ENCODE results near the gene OR2D3. TPM values are rescaled to one million over a fixed set of nuclear protein-coding genes. Genes with fewer than 3 reads are reported as not detected.

The OR2D3 gene
- total and polyA plus RNA-seq, 9 of the 15 experiments (the other 6 are each of a cell fraction or from before 2014, with no cell fraction given) = 0.42 TPM; not detected in 8

DNA sequence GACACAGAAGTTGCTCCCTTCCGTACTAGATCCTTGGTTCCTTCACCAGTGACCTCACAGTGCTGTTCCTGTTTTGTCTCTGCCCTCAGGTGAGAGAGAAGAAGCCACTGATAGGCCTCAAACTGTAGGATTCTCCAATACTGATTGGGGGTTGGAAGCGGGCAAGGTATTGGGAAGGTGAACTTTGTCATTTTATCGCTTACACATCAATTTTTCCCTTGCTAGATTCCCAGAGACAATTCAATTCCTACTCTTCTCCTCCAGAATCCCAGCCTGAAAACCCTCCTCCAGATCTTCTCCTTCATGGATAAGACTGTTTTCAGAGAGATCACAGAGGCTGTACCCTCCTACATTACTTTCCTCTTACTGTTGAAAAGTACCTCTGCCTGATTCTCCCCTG lies 9.4 kb upstream of the OR2D3 start:
- no peaks in the 10 kb centered on the region for H3K27me3 ChIP-seq (ENCODE audit: control insufficient read depth in 2 of 2, insufficient read depth in 2 of 2, low read length in 2 of 2)
- no peaks in the 10 kb centered on the region for H3K4me1 ChIP-seq (replicated peaks in 1 of 2; ENCODE audit: control insufficient read depth in 2 of 2, insufficient read depth in 2 of 2, low read length in 2 of 2)
- DNase-seq (ENCODE audit: extremely low read depth in 1 of 4, low spot score in 3 of 4) = no peak
- H4K20me1 ChIP-seq (replicated peaks; ENCODE audit: control insufficient read depth, insufficient read depth, low read length) = no peaks in the 10 kb centered on the region
- in situ Hi-C loops (cut with MboI) = no loop called here
- ATAC-seq = no peak; the same call in 2 of the 3 replicates
- intact Hi-C loops (cut with micrococcal nuclease) = no loop called here
- FAIRE-seq = no peak
- 41% methylated on average over 3 of the region's 3 CpGs for WGBS (ENCODE audit: insufficient coverage, low coverage, missing lambda C conversion rate)
- no peaks in the 10 kb centered on the region for H3K9me1 ChIP-seq (ENCODE audit: control insufficient read depth, insufficient read depth, low read length)
- no peaks in the 10 kb centered on the region for H3K36me3 ChIP-seq (ENCODE audit: control insufficient read depth, insufficient read depth, low read length)
- H3K4me3 ChIP-seq = no peak overlapping the region
- ChIA-PET CTCF (ENCODE audit: low intra/inter-chr PET ratio) (no interaction called here), POLR2A (interaction anchor here (1.0 kb wide), 1 partner anchor 15 kb away, joined by 3 read pairs; the partner anchor contains the start of gene ZNF215)
- H3K9ac ChIP-seq (ENCODE audit: insufficient read depth in 1 of 2, low read depth in 2 of 2, low read length in 2 of 2) = no peak overlapping the region
- no peaks in the 10 kb centered on the region for H3K9me3 ChIP-seq (replicated peaks; ENCODE audit: control insufficient read depth, insufficient read depth, low read depth, low read length)
- no peak overlapping the region for H3K27ac ChIP-seq (ENCODE audit: extremely low read depth, low read depth, low read length)
- TF ChIP-seq HEY1 (CRISPR knock-in tag; IDR thresholded peaks at IDR 0.05; ENCODE audit: borderline replicate concordance) = no peak
- peak; percentile 64; the same call in 1 of the 2 replicates for TF ChIP-seq C11orf30 (IDR thresholded peaks at IDR 0.05; ENCODE audit: low read depth)
- no peak for TF ChIP-seq ZNF695 (CRISPR knock-in tag; IDR thresholded peaks at IDR 0.05)
- TF ChIP-seq SMARCA5 (IDR thresholded peaks at IDR 0.05) = no peak
- TF ChIP-seq MBD2 (IDR thresholded peaks at IDR 0.05; ENCODE audit: borderline replicate concordance, low read depth) = no peak
- TF ChIP-seq, protein P1, sequence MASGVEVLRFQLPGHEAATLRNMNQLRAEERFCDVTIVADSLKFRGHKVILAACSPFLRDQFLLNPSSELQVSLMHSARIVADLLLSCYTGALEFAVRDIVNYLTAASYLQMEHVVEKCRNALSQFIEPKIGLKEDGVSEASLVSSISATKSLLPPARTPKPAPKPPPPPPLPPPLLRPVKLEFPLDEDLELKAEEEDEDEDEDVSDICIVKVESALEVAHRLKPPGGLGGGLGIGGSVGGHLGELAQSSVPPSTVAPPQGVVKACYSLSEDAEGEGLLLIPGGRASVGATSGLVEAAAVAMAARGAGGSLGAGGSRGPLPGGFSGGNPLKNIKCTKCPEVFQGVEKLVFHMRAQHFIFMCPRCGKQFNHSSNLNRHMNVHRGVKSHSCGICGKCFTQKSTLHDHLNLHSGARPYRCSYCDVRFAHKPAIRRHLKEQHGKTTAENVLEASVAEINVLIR (CRISPR knock-in tag; IDR thresholded peaks at IDR 0.05) = no peak
- no peak for TF ChIP-seq ZNF143 (CRISPR knock-in tag; IDR thresholded peaks at IDR 0.05)
- TF ChIP-seq CHD1 (IDR thresholded peaks at IDR 0.05; ENCODE audit: low read length) = no peak
- no peak for TF ChIP-seq EWSR1 (IDR thresholded peaks at IDR 0.05; ENCODE audit: borderline replicate concordance, low read depth, partially characterized antibody)
- TF ChIP-seq ZNF316 (IDR thresholded peaks at IDR 0.05) = peak; percentile 61
- no TSS peak for BruUV-seq (replicated peaks)
- H3K4me2 ChIP-seq (ENCODE audit: insufficient read depth, low read length) = no peak overlapping the region
- no peaks in the 10 kb centered on the region for H3K79me2 ChIP-seq (ENCODE audit: control insufficient read depth, insufficient read depth, low read length)
- no peak overlapping the region for H2AFZ ChIP-seq (ENCODE audit: low read depth, low read length)
